Omental fat pad (tissue), 4 donors: ENCODE measurements around the gene HIPK2. TPM values are rescaled to one million over a fixed set of nuclear protein-coding genes. Genes with fewer than 3 reads are reported as not detected.

Experiments
- ATAC-seq: fragments of 150-250 bp; one replicate; pipeline ENCODE4 v1.9.1; 2016; ENCODE audit warnings: mild to moderate bottlenecking, moderate library complexity; ENCODE audit not compliant: low FRiP score
- DNase-seq: peaks from one replicate; pipeline ENCODE4 v3.0.0-alpha.2; 2019; ENCODE audit warnings: low spot score
- total RNA-seq, 4 donors: library from RNA; depleted of rRNA; stranded (reverse); fragments of >200 nt; gene quantifications; one replicate each; pipeline ENCODE4 v1.1.0, GENCODE V29; 2016
- TF ChIP-seq, protein P1 (sequence below), 3 donors: fragments of 450-650 bp; IDR thresholded peaks; one replicate each; pipeline ENCODE4 v1.5.1; 2016 to 2017; ENCODE audit warnings: antibody characterized with exemption in 3 of 3, mild to moderate bottlenecking in 3 of 3, moderate library complexity in 2 of 3

Gene HIPK2
- total RNA-seq, 4 donors from 2014 or later, result 39.6 to 90.3 (median 70.0) TPM

DNA sequence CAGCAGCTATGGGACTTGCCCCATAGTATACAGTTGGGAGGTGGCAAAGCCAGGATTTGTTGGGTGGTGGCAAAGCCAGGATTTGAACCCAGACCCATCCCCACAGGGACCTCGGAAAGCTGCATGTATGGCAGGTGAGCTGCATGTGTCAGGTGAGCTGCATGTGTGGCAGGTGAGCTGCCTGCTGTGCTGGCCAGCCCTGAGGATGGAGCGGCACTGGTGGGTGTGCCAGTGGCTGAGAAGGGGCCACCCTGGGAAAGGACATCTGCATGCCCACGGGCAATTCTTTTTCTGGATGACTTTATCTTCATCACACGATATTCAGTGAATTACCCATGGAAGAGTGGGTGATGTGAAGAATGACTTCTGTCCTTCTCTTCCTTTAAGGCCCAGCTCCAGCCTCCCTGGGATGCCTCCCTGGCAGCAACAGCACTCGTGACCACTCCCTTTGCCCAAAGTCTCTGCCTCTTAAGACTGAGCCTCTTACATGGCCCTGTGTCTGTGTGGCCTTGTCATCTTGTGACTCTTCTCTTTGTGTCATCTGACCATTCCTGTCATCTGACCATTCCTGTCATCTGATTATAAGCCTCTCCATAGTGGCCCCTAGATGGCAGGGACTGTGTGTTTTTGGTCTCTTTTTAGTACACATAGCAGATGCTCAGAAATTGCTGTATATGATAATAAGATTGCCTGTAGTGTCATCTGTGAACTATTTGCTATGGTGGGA lies 229.3 kb downstream of the HIPK2 start:
- TF ChIP-seq, protein P1, sequence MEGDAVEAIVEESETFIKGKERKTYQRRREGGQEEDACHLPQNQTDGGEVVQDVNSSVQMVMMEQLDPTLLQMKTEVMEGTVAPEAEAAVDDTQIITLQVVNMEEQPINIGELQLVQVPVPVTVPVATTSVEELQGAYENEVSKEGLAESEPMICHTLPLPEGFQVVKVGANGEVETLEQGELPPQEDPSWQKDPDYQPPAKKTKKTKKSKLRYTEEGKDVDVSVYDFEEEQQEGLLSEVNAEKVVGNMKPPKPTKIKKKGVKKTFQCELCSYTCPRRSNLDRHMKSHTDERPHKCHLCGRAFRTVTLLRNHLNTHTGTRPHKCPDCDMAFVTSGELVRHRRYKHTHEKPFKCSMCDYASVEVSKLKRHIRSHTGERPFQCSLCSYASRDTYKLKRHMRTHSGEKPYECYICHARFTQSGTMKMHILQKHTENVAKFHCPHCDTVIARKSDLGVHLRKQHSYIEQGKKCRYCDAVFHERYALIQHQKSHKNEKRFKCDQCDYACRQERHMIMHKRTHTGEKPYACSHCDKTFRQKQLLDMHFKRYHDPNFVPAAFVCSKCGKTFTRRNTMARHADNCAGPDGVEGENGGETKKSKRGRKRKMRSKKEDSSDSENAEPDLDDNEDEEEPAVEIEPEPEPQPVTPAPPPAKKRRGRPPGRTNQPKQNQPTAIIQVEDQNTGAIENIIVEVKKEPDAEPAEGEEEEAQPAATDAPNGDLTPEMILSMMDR (IDR thresholded peaks at IDR 0.05), result no peak
- no peak for DNase-seq
- ATAC-seq, result no peak

DNA sequence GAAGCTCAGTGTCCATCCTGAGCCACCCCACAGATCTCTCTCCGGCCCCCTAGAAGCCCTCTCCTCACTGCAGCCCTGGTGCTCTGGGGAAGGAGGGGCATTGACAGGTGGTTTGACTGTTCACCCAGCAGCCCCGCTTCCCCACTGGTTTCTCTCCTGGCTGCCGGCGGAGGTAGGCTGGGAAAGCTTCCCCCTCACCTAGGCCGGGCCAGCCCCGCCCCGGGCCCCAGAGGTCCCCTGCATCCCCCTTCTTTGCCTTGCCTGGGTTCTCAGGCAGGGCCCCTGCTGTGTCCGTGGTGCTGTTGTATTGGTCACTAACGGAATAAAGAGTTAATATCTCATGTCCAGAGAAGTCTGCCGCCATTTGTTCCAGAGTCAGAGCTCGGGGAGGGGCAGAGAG lies 233.2 kb downstream of the HIPK2 start:
- DNase-seq (no peak), ATAC-seq (no peak)
- TF ChIP-seq, protein P1 (IDR thresholded peaks at IDR 0.05), result no peak

DNA sequence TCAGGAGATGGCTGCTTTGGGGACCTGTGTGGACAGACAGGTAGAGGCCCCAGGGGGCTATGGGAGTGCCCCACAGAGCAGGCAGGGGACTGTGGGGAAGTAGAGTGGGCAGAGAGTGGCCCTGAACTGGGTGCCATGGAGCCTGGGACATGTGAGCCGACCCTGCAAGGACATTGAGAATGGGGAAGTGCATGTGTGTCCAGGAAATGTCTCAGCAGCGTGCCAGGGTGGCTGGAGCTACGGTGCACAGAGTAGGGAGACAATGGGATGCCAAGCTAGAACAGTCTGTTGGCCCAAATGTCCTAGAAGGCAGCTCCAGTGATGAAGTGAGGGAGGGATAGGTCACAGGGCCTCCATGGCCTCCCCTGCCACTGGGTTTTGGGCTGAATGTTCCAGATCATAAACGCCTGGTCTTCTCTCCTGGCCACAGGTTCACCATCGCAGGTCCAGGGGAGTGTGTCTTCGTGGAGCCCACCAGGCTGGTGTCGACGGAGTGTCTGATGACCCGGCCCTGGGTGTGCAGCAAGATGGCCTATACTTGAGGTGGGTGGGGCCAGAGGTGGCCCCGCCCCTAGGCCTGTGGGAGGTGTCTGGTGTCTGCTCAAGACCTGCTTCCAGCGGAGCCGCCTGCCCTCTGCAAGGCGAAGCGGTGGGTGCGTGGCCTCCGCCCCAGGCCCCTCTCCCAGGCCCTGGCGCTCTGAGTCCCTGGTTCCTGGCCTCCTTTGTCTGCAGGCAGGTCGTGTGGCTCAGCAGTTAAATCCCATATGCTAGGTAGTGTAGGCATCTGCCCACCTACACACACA lies 233.8 kb downstream of the HIPK2 start:
- no peak for ATAC-seq
- no peak for DNase-seq
- TF ChIP-seq, protein P1 (IDR thresholded peaks at IDR 0.05), result no peak

DNA sequence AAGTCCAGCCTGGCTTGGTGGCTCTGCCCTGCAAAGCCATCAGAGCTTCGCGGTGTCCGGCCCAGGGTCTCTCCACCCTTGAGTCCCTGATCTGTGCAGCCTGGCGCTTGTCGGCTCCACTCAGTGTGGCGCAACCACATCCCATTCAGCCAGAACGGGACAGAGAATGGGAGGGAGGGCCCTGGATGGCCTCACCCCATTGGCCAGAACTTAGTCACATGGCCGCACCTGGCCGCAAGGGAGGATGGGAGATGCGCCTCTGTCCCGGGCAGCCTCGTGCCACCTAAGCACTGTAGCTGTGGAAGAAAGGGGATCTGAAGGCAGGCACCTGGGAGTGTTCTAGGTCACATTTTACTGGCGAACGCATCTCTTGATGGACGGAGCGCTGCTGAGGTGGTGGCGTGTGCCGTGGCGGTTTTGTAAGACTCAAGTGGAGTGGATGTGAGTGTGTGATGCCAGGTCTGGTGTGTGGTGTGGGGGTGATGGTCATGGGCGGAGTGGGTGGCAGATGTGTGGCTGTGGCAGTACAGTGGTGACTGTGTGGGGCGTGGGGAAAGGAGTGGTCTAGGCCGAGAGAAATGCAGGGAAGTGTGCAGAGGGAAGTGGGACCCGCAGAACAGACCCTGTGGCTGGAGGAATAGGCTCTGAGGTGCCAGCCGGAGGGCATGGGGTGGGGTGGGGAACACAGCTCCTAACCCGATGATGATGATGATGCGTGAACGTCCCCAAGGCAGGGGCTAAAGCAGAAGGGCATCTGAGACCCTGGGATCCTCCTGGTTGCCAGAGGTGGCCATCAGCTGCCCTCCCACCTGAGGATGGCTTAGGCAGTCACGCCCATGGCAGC lies 235.3 kb downstream of the HIPK2 start:
- DNase-seq (no peak), ATAC-seq (no peak)
- TF ChIP-seq, protein P1 (IDR thresholded peaks at IDR 0.05), result no peak

DNA sequence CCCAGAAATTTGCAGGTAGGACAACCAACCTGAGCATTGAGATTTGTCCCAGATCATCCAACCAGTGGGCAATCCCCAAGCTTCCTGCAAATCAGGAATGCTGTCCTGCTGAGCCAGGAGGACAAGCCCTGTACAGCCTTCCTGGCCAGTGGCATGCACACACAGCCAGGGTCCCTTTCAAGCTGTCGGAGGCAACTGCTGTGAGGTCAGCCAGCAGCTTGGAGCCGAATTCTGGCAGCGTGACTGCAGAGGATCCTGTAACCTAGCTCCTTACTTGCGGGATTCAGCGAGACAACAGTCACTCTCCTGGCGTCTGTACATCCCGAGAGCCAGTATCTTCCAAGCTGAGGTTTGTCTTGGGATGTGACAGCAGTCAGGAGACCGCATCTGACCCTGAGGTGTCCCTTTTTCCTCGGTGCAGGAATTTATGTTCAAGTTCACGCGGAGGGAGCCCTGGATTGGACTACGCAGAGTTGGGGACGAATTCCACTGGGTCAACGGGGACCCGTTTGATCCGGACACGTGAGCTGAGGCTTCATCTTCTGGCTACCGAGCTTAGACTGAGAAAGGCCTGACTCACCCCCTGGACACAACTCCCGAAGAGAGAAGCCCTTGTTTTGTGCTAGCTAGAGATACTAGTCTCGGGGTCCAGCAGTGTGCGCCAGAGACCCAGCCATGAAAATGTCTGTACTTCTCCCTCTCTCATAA lies 236.0 kb downstream of the HIPK2 start:
- TF ChIP-seq, protein P1 (IDR thresholded peaks at IDR 0.05), result no peak
- ATAC-seq, result no peak
- DNase-seq, result no peak

DNA sequence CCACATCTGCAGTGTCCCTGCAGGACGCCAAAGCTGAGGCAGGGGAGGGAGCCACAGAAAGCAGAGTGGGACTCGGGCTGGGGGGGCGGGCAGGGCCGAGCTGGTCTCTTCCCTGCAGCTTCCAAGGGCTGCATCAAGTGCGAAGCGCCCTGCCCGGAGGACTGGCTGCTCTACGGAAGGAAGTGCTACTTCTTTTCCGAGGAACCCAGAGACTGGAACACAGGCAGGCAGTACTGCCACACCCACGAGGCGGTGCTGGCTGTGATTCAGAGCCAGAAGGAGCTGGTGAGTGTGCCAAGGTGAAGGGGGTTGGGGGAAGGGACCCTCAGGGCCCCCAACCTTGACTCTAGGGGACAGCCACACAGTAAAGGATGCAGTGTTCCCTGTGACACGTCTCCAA lies 237.6 kb downstream of the HIPK2 start:
- DNase-seq, result no peak
- TF ChIP-seq, protein P1 (IDR thresholded peaks at IDR 0.05), result no peak
- ATAC-seq, result no peak
